ENCODE data around the gene SIGLEC8. TPM values are rescaled to one million over a fixed set of nuclear protein-coding genes. Genes with fewer than 3 reads are reported as not detected.

The SIGLEC8 gene
- total RNA-seq, 2 experiments from 2014 or later: not detected

- Mint-ChIP-seq H3K27me3 (peaks cover 20% of the 10 kb centered on the region), H3K27ac (no peak overlapping the region), H3K4me1 (ENCODE audit: low read depth) (no peaks in the 10 kb centered on the region), H3K9me3 (no peaks in the 10 kb centered on the region), H3K4me3 (no peak overlapping the region), H3K36me3 (ENCODE audit: low read depth) (no peaks in the 10 kb centered on the region)
- no peaks in the 10 kb centered on the region for H3K36me3 ChIP-seq (ENCODE audit: insufficient read depth, low read length)
- H3K4me3 ChIP-seq (ENCODE audit: low read length): no peak overlapping the region
- no peaks in the 10 kb centered on the region for H3K9me3 ChIP-seq (ENCODE audit: control insufficient read depth in 1 of 2, insufficient read depth in 1 of 2, low read length in 2 of 2)
- CTCF ChIA-PET: interaction anchor here (1.9 kb wide), 1 partner anchor 186 kb away, joined by 8 read pairs; no protein-coding TSS in a partner anchor
- ATAC-seq (ENCODE audit: poor library complexity) (no peak), DNase-seq (no peak)
- H3K27me3 ChIP-seq (ENCODE audit: control insufficient read depth in 1 of 2, insufficient read depth in 2 of 2, low read length in 2 of 2): peaks cover 7 to 8% of the 10 kb centered on the region in 2 experiments
- H3K27ac ChIP-seq (ENCODE audit: low read depth in 1 of 2, low read length in 2 of 2): no peak overlapping the region
- TF ChIP-seq CTCF (IDR thresholded peaks at IDR 0.05): no peak
- POLR2A ChIA-PET: no interaction called here
- intact Hi-C loops (cut with DNase I, micrococcal nuclease): loop anchor here in 1 of 2 experiments (5.0 kb wide), 1 partner anchor 766 kb away; no protein-coding TSS in a partner anchor
- H3K4me1 ChIP-seq (ENCODE audit: insufficient read depth, low read length): peaks cover 6% of the 10 kb centered on the region
These were observed 13.3 kb upstream of the SIGLEC8 start for GRCh38 chr19:51471527-51471926.

GRCh38 chr19:51470966-51471365, 12.7 kb upstream of the SIGLEC8 start:
- POLR2A ChIA-PET: no interaction called here
- H3K27ac Mint-ChIP-seq: no peak overlapping the region
- peaks cover 6% of the 10 kb centered on the region for H3K4me1 ChIP-seq (ENCODE audit: insufficient read depth, low read length)
- TF ChIP-seq CTCF (IDR thresholded peaks at IDR 0.05): no peak
- no peaks in the 10 kb centered on the region for H3K4me1 Mint-ChIP-seq (ENCODE audit: low read depth)
- H3K4me3 ChIP-seq (ENCODE audit: low read length): no peak overlapping the region
- CTCF ChIA-PET: no interaction called here
- H3K27me3 Mint-ChIP-seq: peaks cover 20% of the 10 kb centered on the region
- peaks cover 7 to 8% of the 10 kb centered on the region in 2 experiments for H3K27me3 ChIP-seq (ENCODE audit: control insufficient read depth in 1 of 2, insufficient read depth in 2 of 2, low read length in 2 of 2)
- DNase-seq (no peak), ATAC-seq (ENCODE audit: poor library complexity) (no peak)
- H3K27ac ChIP-seq (ENCODE audit: low read depth in 1 of 2, low read length in 2 of 2): no peak overlapping the region
- no peak overlapping the region for H3K4me3 Mint-ChIP-seq
- H3K36me3 ChIP-seq (ENCODE audit: insufficient read depth, low read length): no peaks in the 10 kb centered on the region
- intact Hi-C loops (cut with DNase I, micrococcal nuclease): loop anchor here in 1 of 2 experiments (5.0 kb wide), 1 partner anchor 766 kb away; no protein-coding TSS in a partner anchor
- H3K36me3 Mint-ChIP-seq (ENCODE audit: low read depth): no peaks in the 10 kb centered on the region
- no peaks in the 10 kb centered on the region for H3K9me3 ChIP-seq (ENCODE audit: control insufficient read depth in 1 of 2, insufficient read depth in 1 of 2, low read length in 2 of 2)
- H3K9me3 Mint-ChIP-seq: no peaks in the 10 kb centered on the region

- Mint-ChIP-seq H3K27ac (no peak overlapping the region), H3K27me3 (peaks cover 22% of the 10 kb centered on the region), H3K4me3 (no peak overlapping the region), H3K9me3 (no peaks in the 10 kb centered on the region), H3K4me1 (ENCODE audit: low read depth) (no peaks in the 10 kb centered on the region), H3K36me3 (ENCODE audit: low read depth) (no peaks in the 10 kb centered on the region)
- H3K9me3 ChIP-seq (ENCODE audit: control insufficient read depth in 1 of 2, insufficient read depth in 1 of 2, low read length in 2 of 2): no peaks in the 10 kb centered on the region
- intact Hi-C loops (cut with DNase I, micrococcal nuclease): loop anchor here in 1 of 2 experiments (5.0 kb wide), 1 partner anchor 768 kb away; no protein-coding TSS in a partner anchor
- no peaks in the 10 kb centered on the region for H3K36me3 ChIP-seq (ENCODE audit: insufficient read depth, low read length)
- peaks cover 6% of the 10 kb centered on the region for H3K4me1 ChIP-seq (ENCODE audit: insufficient read depth, low read length)
- TF ChIP-seq CTCF (IDR thresholded peaks at IDR 0.05): no peak
- peaks cover 4 to 10% of the 10 kb centered on the region in 2 experiments for H3K27me3 ChIP-seq (ENCODE audit: control insufficient read depth in 1 of 2, insufficient read depth in 2 of 2, low read length in 2 of 2)
- POLR2A ChIA-PET: no interaction called here
- H3K4me3 ChIP-seq (ENCODE audit: low read length): no peak overlapping the region
- ATAC-seq (ENCODE audit: poor library complexity) (no peak), DNase-seq (no peak)
- no peak overlapping the region for H3K27ac ChIP-seq (ENCODE audit: low read depth in 1 of 2, low read length in 2 of 2)
- CTCF ChIA-PET: no interaction called here
These were observed 11.4 kb upstream of the SIGLEC8 start for GRCh38 chr19:51469629-51470028.
